NB4 (cell line): ENCODE results near the gene CTSE.

ENCODE experiments used
- DNase-seq: peaks from one replicate; pipeline ENCODE4 v3.0.0; 2010; ENCODE audit warnings: low read depth
- H3K4me3 ChIP-seq: one replicate; pipeline ENCODE4 v1.5.1; 2011; ENCODE audit warnings: mild to moderate bottlenecking, low read depth, low read length, moderate library complexity
- CTCF ChIP-seq: IDR thresholded peaks from one replicate; pipeline ENCODE4 v1.5.1; 2012; ENCODE audit warnings: low read depth, low read length
- MAX ChIP-seq: IDR thresholded peaks from 2 replicates; pipeline ENCODE4 v1.6.1; 2011; ENCODE audit warnings: low read depth, low read length
- MYC ChIP-seq: IDR thresholded peaks from 2 replicates; pipeline ENCODE4 v1.6.1; 2011; ENCODE audit warnings: low read depth, low read length
- POLR2A ChIP-seq: IDR thresholded peaks from 2 replicates; pipeline ENCODE4 v1.6.1; 2011; ENCODE audit warnings: mild to moderate bottlenecking; ENCODE audit not compliant: insufficient read length; ENCODE audit errors: extremely low read depth

The CTSE gene

DNA sequence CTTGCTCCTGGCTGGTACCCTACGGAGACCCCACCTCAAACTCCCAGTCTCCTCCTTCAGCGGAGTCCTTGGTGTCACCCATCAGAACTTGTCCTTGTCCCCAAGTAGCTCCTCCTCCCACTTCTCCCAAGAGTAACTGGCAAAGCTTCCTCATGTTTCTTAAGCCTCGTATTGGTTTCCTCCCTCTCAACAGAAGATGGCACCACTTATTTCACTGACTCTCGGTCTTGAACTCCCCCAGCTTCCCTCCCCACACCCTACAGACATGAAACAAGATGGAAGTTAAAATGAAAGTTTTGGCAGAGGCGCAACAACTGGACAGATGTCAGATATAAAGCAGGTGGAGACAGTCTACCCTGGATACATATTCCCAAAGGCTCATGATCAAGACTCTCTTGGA lies 33.9 kb downstream of the CTSE start:
- no peak overlapping the region for H3K4me3 ChIP-seq
- peak; percentile 74 for DNase-seq
- peak; percentile 10 for TF ChIP-seq CTCF
- no peak for TF ChIP-seq MYC

DNA sequence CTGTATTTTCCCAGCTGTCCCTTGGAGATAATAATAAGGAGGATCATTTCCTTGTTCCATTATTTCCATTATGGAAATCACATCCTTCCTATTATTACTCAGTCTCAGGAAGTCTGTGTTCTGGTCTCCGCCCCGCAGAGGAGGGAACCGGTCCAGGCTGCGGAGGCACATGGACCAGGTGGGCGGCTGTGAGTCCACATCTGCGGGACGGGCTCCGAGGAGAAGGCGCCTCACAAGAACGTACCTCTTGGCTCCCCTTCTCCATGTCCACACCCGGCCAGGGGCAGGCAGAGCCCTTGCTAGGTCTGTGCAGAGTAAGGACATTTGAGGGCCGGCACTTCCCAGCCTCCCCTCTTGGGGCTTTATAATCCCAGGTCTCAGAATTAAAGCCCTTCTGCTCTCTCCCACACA lies 35.1 kb downstream of the CTSE start:
- DNase-seq, result no peak

GRCh38 chr1:205986861-205987260 lies 36.8 kb downstream of the CTSE start:
- DNase-seq, result no peak
- no peak overlapping the region for H3K4me3 ChIP-seq
- no peak for TF ChIP-seq MYC
- no peak for TF ChIP-seq POLR2A

More for the DNA sequence above, 35.1 kb downstream of the CTSE start:
- no peak overlapping the region for H3K4me3 ChIP-seq
- TF ChIP-seq POLR2A (no peak), CTCF (no peak), MAX (no peak), MYC (no peak)

DNA sequence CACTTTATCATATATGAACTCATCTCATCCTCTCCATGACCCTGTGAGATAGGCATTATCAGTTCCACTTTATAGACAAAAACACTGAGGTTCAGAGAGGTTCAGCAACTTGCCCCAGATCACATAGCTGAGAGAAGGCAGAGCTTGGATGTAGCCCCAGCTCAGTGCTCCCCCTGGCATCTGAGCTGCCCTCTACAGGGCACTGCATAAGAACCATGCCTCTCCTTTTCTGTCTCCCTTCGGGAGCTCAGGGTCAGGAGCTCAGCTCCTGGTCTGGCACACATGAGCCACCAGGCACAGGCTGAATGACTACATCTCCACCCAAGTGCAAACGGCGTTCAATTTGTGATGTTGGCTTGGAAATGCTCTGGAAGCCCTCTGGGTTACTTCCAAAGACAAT lies 37.4 kb downstream of the CTSE start:
- TF ChIP-seq CTCF (peak; percentile 10), POLR2A (no peak)
- DNase-seq, result no peak

GRCh38 chr1:205985330-205986005 lies 38.2 kb downstream of the CTSE start:
- H3K4me3 ChIP-seq, result no peak overlapping the region
- TF ChIP-seq POLR2A (no peak), MYC (no peak), CTCF (no peak), MAX (no peak)
- DNase-seq, result no peak

More for the DNA sequence above, 37.4 kb downstream of the CTSE start:
- no peak overlapping the region for H3K4me3 ChIP-seq

DNA sequence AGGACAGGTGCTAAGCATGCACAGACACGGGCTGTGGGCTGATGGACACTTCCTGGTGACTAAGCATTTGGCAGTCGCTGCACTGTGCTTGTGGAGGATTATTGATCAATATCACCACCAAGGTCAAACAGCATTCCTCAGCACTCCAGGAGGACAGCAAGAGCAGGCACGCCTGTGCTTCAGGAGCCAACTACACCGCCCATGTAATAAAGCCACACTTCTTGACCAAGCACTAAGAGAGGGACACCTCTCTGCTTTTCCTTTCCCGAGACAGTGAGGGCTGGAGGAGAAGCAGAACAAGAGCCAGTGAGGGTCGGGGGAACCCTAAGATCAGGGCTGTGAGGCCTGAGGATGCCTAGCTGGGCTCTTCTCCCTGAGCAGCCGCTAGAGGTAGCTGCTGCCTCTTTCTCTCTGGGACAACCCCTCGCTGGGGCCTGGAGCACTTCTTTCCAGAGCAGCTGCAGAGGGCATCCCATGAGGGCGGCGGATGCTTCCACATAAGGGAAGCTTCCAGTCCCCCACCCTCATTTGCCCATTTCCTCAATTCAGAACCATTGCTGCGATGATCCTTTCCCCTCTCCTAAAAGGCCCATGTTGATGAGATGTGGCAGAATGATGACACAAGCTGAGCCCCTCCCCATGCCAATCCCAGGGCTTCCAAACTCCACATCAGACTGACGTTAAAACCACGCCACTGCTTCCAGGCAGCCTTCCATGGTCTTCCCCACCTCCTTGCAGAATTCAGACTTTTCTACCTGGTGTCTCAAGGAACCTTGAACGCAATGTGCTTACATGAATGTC lies 39.6 kb downstream of the CTSE start:
- TF ChIP-seq MAX (no peak), CTCF (peak; percentile 84)
- no peak overlapping the region for H3K4me3 ChIP-seq
- peak; percentile 72 for DNase-seq
